H1 (cell line): ENCODE results near the gene ZHX3.

Experiments used
- ATF2 ChIP-seq: IDR thresholded peaks from 2 replicates; pipeline ENCODE4 v1.6.1; 2012; ENCODE audit warnings: low read length, inconsistent platforms
- BCL11A ChIP-seq, 2 experiments: IDR thresholded peaks; one replicate each; pipeline ENCODE4 v1.6.1; 2011; ENCODE audit warnings: low read depth in 2 of 2, low read length in 2 of 2, mild to moderate bottlenecking in 2 of 2
- CHD2 ChIP-seq: IDR thresholded peaks from 2 replicates; pipeline ENCODE4 v1.6.1; 2012; ENCODE audit warnings: low read length, improper control_type of control experiment
- GABPA ChIP-seq: IDR thresholded peaks from 2 replicates; pipeline ENCODE4 v1.6.1; 2011; ENCODE audit warnings: mild to moderate bottlenecking, low read length, moderate library complexity, borderline replicate concordance; ENCODE audit not compliant: insufficient read depth
- MAX ChIP-seq: IDR thresholded peaks from 2 replicates; pipeline ENCODE4 v1.6.1; 2012; ENCODE audit warnings: inconsistent platforms
- PHF8 ChIP-seq: fragments of 200-600 bp; sonication (generic); conservative IDR thresholded peaks from 2 replicates; pipeline ENCODE4 v1.7.1; 2012; ENCODE audit warnings: low read depth, mild to moderate bottlenecking, inconsistent platforms, low read length, moderate library complexity
- POLR2A ChIP-seq, 2 experiments: IDR thresholded peaks; 1 replicate in 1 of 2; 2 replicates in 1 of 2; pipeline ENCODE4 v1.6.1; 2011; ENCODE audit warnings: low read depth in 2 of 2, low read length in 2 of 2, mild to moderate bottlenecking in 2 of 2; ENCODE audit errors: control extremely low read depth in 1 of 2
- POLR2AphosphoS5 ChIP-seq: IDR thresholded peaks from 2 replicates; pipeline ENCODE4 v1.6.1; 2011; ENCODE audit warnings: low read depth, low read length
- RBBP5 ChIP-seq: IDR thresholded peaks from 2 replicates; pipeline ENCODE4 v1.7.1; 2012; ENCODE audit warnings: low read depth, mild to moderate bottlenecking, inconsistent platforms, low read length, moderate library complexity, borderline replicate concordance
- TAF1 ChIP-seq: IDR thresholded peaks from 2 replicates; pipeline ENCODE4 v1.6.1; 2011; ENCODE audit warnings: mild to moderate bottlenecking, low read depth, low read length
- TEAD4 ChIP-seq: IDR thresholded peaks from 2 replicates; pipeline ENCODE4 v1.6.1; 2012; ENCODE audit warnings: low read depth, low read length, inconsistent platforms, mixed read lengths
- USF2 ChIP-seq: IDR thresholded peaks from 2 replicates; pipeline ENCODE4 v1.6.1; 2011; ENCODE audit warnings: low read length, improper control_type of control experiment
- ZNF274 ChIP-seq: IDR thresholded peaks from 2 replicates; pipeline ENCODE4 v1.7.0; 2012; ENCODE audit warnings: low read length, borderline replicate concordance; ENCODE audit errors: extremely low read depth
- TF ChIP-seq, protein P1 (sequence below), 3 experiments: IDR thresholded peaks; 1 replicate in 2 of 3; 2 replicates in 1 of 3; pipeline versions ENCODE4 v1.5.1 to v1.6.1; 2011; ENCODE audit warnings: low read length in 3 of 3, mild to moderate bottlenecking in 3 of 3, inconsistent platforms in 2 of 3, low read depth in 1 of 3, moderate library complexity in 1 of 3; ENCODE audit not compliant: insufficient read depth in 1 of 3; ENCODE audit errors: control extremely low read depth in 1 of 3

DNA sequence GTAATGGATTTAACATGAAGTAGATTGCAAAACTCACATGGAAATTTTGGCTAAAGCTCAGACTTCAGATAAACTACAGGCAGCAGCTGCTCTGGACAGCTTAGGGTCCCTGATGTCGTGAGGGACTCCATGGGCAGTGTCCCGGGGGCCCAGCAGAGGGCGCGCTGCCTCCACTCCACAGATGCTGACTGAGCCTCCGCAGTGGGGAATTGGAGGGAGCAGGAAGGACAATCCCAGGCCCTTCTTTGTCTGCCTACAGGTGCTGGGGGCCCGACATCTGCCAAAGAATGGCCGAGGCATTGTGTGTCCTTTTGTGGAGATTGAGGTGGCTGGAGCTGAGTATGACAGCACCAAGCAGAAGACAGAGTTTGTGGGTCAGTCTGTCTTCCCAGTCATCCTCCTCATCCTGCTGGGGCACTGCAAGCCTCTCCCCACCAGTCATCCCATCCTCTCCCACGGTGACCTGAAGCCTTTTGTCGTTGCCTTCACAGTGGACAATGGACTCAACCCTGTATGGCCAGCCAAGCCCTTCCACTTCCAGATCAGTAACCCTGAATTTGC lies 144.3 kb downstream of the ZHX3 start:
- TF ChIP-seq ATF2 (no peak), TAF1 (no peak), POLR2A (IDR thresholded peaks at IDR 0.05; ENCODE audit: control extremely low read depth in 1 of 2, low read depth in 2 of 2, low read length in 2 of 2) (0 out of 3 replicates have a peak, but pooled peaks of 1 of the 2 experiments have one; percentile 29), TEAD4 (no peak), BCL11A (IDR thresholded peaks at IDR 0.05; ENCODE audit: low read depth in 2 of 2, low read length in 2 of 2) (no peak), USF2 (no peak), ZNF274 (no peak), CHD2 (no peak), PHF8 (no peak), POLR2AphosphoS5 (0 out of 2 replicates have a peak, but pooled peaks have one; percentile 24), RBBP5 (no peak), MAX (no peak), GABPA (0 out of 2 replicates have a peak, but pooled peaks have one; percentile 42)
- TF ChIP-seq, protein P1, sequence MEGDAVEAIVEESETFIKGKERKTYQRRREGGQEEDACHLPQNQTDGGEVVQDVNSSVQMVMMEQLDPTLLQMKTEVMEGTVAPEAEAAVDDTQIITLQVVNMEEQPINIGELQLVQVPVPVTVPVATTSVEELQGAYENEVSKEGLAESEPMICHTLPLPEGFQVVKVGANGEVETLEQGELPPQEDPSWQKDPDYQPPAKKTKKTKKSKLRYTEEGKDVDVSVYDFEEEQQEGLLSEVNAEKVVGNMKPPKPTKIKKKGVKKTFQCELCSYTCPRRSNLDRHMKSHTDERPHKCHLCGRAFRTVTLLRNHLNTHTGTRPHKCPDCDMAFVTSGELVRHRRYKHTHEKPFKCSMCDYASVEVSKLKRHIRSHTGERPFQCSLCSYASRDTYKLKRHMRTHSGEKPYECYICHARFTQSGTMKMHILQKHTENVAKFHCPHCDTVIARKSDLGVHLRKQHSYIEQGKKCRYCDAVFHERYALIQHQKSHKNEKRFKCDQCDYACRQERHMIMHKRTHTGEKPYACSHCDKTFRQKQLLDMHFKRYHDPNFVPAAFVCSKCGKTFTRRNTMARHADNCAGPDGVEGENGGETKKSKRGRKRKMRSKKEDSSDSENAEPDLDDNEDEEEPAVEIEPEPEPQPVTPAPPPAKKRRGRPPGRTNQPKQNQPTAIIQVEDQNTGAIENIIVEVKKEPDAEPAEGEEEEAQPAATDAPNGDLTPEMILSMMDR (IDR thresholded peaks at IDR 0.05; ENCODE audit: control extremely low read depth in 1 of 3, insufficient read depth in 1 of 3, low read depth in 1 of 3, low read length in 3 of 3): peak; percentile 95 to 98 (median 97)
